Activated CD4-positive, alpha-beta T cell treated with anti-CD3 and anti-CD28 coated beads for 24 hours (primary cell): ENCODE results near the gene SLC4A1AP.

Experiments used
- DNase-seq, 2 donors: peaks; one replicate each; pipeline ENCODE4 v3.0.0-alpha.2; 2020; ENCODE audit warnings: low read depth in 2 of 2

The SLC4A1AP gene

GRCh38 chr2:27703638-27704341 is 40.1 kb downstream of the SLC4A1AP start:
- peak; percentile 82 to 89 for DNase-seq

- DNase-seq: no peak
These were observed 40.7 kb downstream of the SLC4A1AP start for GRCh38 chr2:27704342-27704876.

- no peak for DNase-seq
These were observed 42.3 kb downstream of the SLC4A1AP start for GRCh38 chr2:27705851-27706622.

- no peak for DNase-seq
These were observed 44.0 kb downstream of the SLC4A1AP start for GRCh38 chr2:27707462-27708256.

- DNase-seq: no peak
These were observed 44.6 kb downstream of the SLC4A1AP start for GRCh38 chr2:27708257-27708654.

GRCh38 chr2:27708666-27709065 is 45.0 kb downstream of the SLC4A1AP start:
- DNase-seq: no peak

- no peak for DNase-seq
These were observed 45.6 kb downstream of the SLC4A1AP start for GRCh38 chr2:27709326-27709725.

- no peak for DNase-seq
These were observed 46.4 kb downstream of the SLC4A1AP start for GRCh38 chr2:27709960-27710575.

GRCh38 chr2:27710640-27711430 is 47.1 kb downstream of the SLC4A1AP start:
- DNase-seq: no peak

- no peak for DNase-seq
These were observed 48.1 kb downstream of the SLC4A1AP start for GRCh38 chr2:27711804-27712203.

GRCh38 chr2:27712522-27712921 is 48.8 kb downstream of the SLC4A1AP start:
- no peak for DNase-seq

GRCh38 chr2:27713201-27713600 is 49.5 kb downstream of the SLC4A1AP start:
- DNase-seq: no peak

GRCh38 chr2:27714053-27714452 is 50.4 kb downstream of the SLC4A1AP start:
- no peak for DNase-seq

- DNase-seq: no peak
These were observed 51.2 kb downstream of the SLC4A1AP start for GRCh38 chr2:27714851-27715291.

GRCh38 chr2:27715318-27716210 is 51.9 kb downstream of the SLC4A1AP start:
- DNase-seq: no peak

GRCh38 chr2:27716301-27717069 is 52.8 kb downstream of the SLC4A1AP start:
- DNase-seq: no peak

- DNase-seq: no peak
These were observed 53.5 kb downstream of the SLC4A1AP start for GRCh38 chr2:27717070-27717795.

GRCh38 chr2:27720004-27720551 is 56.4 kb downstream of the SLC4A1AP start:
- peak; percentile 41 to 58 for DNase-seq
